HEK293 (cell line): ENCODE data around the gene ATP6V0E2.
"Not testable (repeated sequence)": the region's sequence is repeated elsewhere in the genome, so short reads cannot be mapped to it uniquely, and the experiment has no call there.

Source experiments
- CTCF ChIA-PET: fragments of 350-600 bp; formaldehyde crosslinking; extraction: SDS; loops from one replicate; lab custom pipeline; 2021; ENCODE audit warnings: antibody characterized with exemption; lab: Yijun Ruan, JAX
- POLR2A ChIA-PET: fragments of 300-600 bp; formaldehyde crosslinking; extraction: SDS; loops from one replicate; lab custom pipeline; 2020; ENCODE audit warnings: antibody characterized with exemption, inconsistent platforms; lab: Yijun Ruan, JAX
- H3K27ac ChIP-seq: fragments of 200-500 bp; sonication (Bioruptor generic); 2 replicates; pipeline ENCODE4 v1.5.1; 2014; ENCODE audit warnings: low read depth, low read length, control low read depth, inconsistent platforms; ENCODE audit errors: extremely low read depth
- H3K36me3 ChIP-seq, 2 experiments: fragments of 200-500 bp in 1 of 2; sonication (Bioruptor generic) in 1 of 2; 1 replicate in 1 of 2; 2 replicates in 1 of 2; pipeline ENCODE4 v1.5.1; 2014 to 2017; ENCODE audit warnings: inconsistent platforms in 2 of 2, low read length in 2 of 2; ENCODE audit not compliant: control insufficient read depth in 2 of 2, insufficient read depth in 1 of 2
- H3K4me1 ChIP-seq: fragments of 200-500 bp; sonication (Bioruptor generic); 2 replicates; pipeline ENCODE4 v1.5.1; 2014; ENCODE audit warnings: mild to moderate bottlenecking, low read length, inconsistent platforms; ENCODE audit not compliant: control insufficient read depth, insufficient read depth
- H3K4me3 ChIP-seq: 2 replicates; pipeline ENCODE4 v1.5.1; 2011; ENCODE audit warnings: low read depth, mild to moderate bottlenecking, control low read depth, low read length, moderate library complexity
- H3K9me3 ChIP-seq: fragments of 200-500 bp; sonication (Bioruptor generic); 2 replicates; pipeline ENCODE4 v1.5.1; 2014; ENCODE audit warnings: low read depth, low read length, inconsistent platforms; ENCODE audit not compliant: control insufficient read depth, insufficient read depth
- CTCF ChIP-seq: fragments of 450-650 bp; formaldehyde crosslinking; IDR thresholded peaks from 2 replicates; pipeline ENCODE4 v1.5.1; 2016; ENCODE audit warnings: missing biosample characterization, missing genetic modification characterization
- EGR2 ChIP-seq: fragments of 450-650 bp; formaldehyde crosslinking; IDR thresholded peaks from 2 replicates; pipeline ENCODE4 v1.5.1; 2016; ENCODE audit warnings: low read depth, missing biosample characterization, missing genetic modification characterization
- GLI4 ChIP-seq: fragments of 450-650 bp; formaldehyde crosslinking; IDR thresholded peaks from 2 replicates; pipeline ENCODE4 v1.5.1; 2016; ENCODE audit warnings: missing biosample characterization, missing genetic modification characterization
- OSR2 ChIP-seq: fragments of 450-650 bp; formaldehyde crosslinking; IDR thresholded peaks from 2 replicates; pipeline ENCODE4 v1.5.1; 2016; ENCODE audit warnings: missing biosample characterization, missing genetic modification characterization
- PRDM1 ChIP-seq: fragments of 450-650 bp; formaldehyde crosslinking; IDR thresholded peaks from 2 replicates; pipeline ENCODE4; 2016; ENCODE audit warnings: missing biosample characterization, missing genetic modification characterization
- SCRT1 ChIP-seq: fragments of 450-650 bp; formaldehyde crosslinking; IDR thresholded peaks from 2 replicates; pipeline ENCODE4 v1.5.1; 2016; ENCODE audit warnings: missing biosample characterization, missing genetic modification characterization, borderline replicate concordance
- SP3 ChIP-seq: fragments of 450-650 bp; formaldehyde crosslinking; IDR thresholded peaks from 2 replicates; pipeline ENCODE4 v1.5.1; 2016; ENCODE audit warnings: missing biosample characterization, missing genetic modification characterization
- TSHZ1 ChIP-seq: fragments of 450-650 bp; formaldehyde crosslinking; IDR thresholded peaks from 2 replicates; pipeline ENCODE4 v1.5.1; 2016; ENCODE audit warnings: missing biosample characterization, missing genetic modification characterization, borderline replicate concordance
- ZBTB17 ChIP-seq: fragments of 450-650 bp; formaldehyde crosslinking; IDR thresholded peaks from 2 replicates; pipeline ENCODE4 v1.5.1; 2016; ENCODE audit warnings: missing biosample characterization, missing genetic modification characterization
- ZFHX2 ChIP-seq: fragments of 450-650 bp; formaldehyde crosslinking; conservative IDR thresholded peaks from 2 replicates; pipeline ENCODE4 v1.5.1; 2016; ENCODE audit warnings: missing biosample characterization, missing genetic modification characterization
- ZNF341 ChIP-seq: fragments of 450-650 bp; formaldehyde crosslinking; IDR thresholded peaks from 2 replicates; pipeline ENCODE4; 2016; ENCODE audit warnings: low read depth, missing biosample characterization, missing genetic modification characterization
- ZNF433 ChIP-seq: fragments of 450-650 bp; formaldehyde crosslinking; IDR thresholded peaks from 2 replicates; pipeline ENCODE4 v1.5.1; 2016; ENCODE audit warnings: missing biosample characterization, missing genetic modification characterization, low read depth
- ZNF621 ChIP-seq: fragments of 450-650 bp; formaldehyde crosslinking; IDR thresholded peaks from 2 replicates; pipeline ENCODE4 v1.5.1; 2017; ENCODE audit warnings: missing biosample characterization, missing genetic modification characterization
- TF ChIP-seq, protein P1 (sequence below): fragments of 450-650 bp; formaldehyde crosslinking; IDR thresholded peaks from 2 replicates; pipeline ENCODE4 v1.5.1; 2016; ENCODE audit warnings: missing biosample characterization, missing genetic modification characterization
- TF ChIP-seq, protein P2 (sequence below): fragments of 450-650 bp; formaldehyde crosslinking; IDR thresholded peaks from 2 replicates; pipeline ENCODE4 v1.5.0; 2017; ENCODE audit warnings: missing biosample characterization, missing genetic modification characterization, borderline replicate concordance

The ATP6V0E2 gene

GRCh38 chr7:149830527-149830926 is 43.2 kb upstream of the ATP6V0E2 start:
- POLR2A ChIA-PET, CTCF ChIA-PET, H3K36me3 ChIP-seq, H3K9me3 ChIP-seq, H3K4me1 ChIP-seq, H3K4me3 ChIP-seq, H3K27ac ChIP-seq: not testable (repeated sequence)
- TF ChIP-seq EGR2 (tag by site-specific recombination) (peak; percentile 81), ZFHX2 (tag by site-specific recombination) (peak; percentile 69), SP3 (peak; percentile 67)

- H3K9me3 ChIP-seq = no peaks in the 10 kb centered on the region
- no peak overlapping the region for H3K27ac ChIP-seq
- CTCF ChIA-PET = interaction anchor here (0.6 kb wide), 1 partner anchor 420 kb away, joined by 4 read pairs; no protein-coding TSS in a partner anchor
- POLR2A ChIA-PET = no interaction called here
- H3K4me3 ChIP-seq = no peak overlapping the region
- H3K4me1 ChIP-seq = no peaks in the 10 kb centered on the region
- no peak for TF ChIP-seq GLI4 (tag by site-specific recombination)
- TF ChIP-seq ZNF341 (tag by site-specific recombination) = no peak
- TF ChIP-seq ZNF433 (tag by site-specific recombination) = no peak
- 0 out of 2 replicates have a peak, but pooled peaks have one; percentile 29 for TF ChIP-seq ZBTB17 (tag by site-specific recombination)
- no peak for TF ChIP-seq TSHZ1 (tag by site-specific recombination)
- TF ChIP-seq CTCF (tag by site-specific recombination) = no peak
- TF ChIP-seq, all 188 proteins: peak for 1
- no peaks in the 10 kb centered on the region for H3K36me3 ChIP-seq
These were observed 42.6 kb upstream of the ATP6V0E2 start for GRCh38 chr7:149830997-149831740.

- TF ChIP-seq SCRT1 (tag by site-specific recombination) (no peak), PRDM1 (peak; percentile 32; the same call in 1 of the 2 replicates), OSR2 (tag by site-specific recombination) (no peak), ZNF621 (no peak)
- TF ChIP-seq, protein P1, sequence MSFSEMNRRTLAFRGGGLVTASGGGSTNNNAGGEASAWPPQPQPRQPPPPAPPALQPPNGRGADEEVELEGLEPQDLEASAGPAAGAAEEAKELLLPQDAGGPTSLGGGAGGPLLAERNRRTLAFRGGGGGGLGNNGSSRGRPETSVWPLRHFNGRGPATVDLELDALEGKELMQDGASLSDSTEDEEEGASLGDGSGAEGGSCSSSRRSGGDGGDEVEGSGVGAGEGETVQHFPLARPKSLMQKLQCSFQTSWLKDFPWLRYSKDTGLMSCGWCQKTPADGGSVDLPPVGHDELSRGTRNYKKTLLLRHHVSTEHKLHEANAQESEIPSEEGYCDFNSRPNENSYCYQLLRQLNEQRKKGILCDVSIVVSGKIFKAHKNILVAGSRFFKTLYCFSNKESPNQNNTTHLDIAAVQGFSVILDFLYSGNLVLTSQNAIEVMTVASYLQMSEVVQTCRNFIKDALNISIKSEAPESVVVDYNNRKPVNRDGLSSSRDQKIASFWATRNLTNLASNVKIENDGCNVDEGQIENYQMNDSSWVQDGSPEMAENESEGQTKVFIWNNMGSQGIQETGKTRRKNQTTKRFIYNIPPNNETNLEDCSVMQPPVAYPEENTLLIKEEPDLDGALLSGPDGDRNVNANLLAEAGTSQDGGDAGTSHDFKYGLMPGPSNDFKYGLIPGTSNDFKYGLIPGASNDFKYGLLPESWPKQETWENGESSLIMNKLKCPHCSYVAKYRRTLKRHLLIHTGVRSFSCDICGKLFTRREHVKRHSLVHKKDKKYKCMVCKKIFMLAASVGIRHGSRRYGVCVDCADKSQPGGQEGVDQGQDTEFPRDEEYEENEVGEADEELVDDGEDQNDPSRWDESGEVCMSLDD (tag by site-specific recombination) = no peak
- TF ChIP-seq, protein P2, sequence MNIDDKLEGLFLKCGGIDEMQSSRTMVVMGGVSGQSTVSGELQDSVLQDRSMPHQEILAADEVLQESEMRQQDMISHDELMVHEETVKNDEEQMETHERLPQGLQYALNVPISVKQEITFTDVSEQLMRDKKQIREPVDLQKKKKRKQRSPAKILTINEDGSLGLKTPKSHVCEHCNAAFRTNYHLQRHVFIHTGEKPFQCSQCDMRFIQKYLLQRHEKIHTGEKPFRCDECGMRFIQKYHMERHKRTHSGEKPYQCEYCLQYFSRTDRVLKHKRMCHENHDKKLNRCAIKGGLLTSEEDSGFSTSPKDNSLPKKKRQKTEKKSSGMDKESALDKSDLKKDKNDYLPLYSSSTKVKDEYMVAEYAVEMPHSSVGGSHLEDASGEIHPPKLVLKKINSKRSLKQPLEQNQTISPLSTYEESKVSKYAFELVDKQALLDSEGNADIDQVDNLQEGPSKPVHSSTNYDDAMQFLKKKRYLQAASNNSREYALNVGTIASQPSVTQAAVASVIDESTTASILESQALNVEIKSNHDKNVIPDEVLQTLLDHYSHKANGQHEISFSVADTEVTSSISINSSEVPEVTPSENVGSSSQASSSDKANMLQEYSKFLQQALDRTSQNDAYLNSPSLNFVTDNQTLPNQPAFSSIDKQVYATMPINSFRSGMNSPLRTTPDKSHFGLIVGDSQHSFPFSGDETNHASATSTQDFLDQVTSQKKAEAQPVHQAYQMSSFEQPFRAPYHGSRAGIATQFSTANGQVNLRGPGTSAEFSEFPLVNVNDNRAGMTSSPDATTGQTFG (tag by site-specific recombination) = no peak
- ChIA-PET POLR2A (no interaction called here), CTCF (interaction anchor here (0.6 kb wide), 1 partner anchor 421 kb away, joined by 4 read pairs; no protein-coding TSS in a partner anchor)
These were observed 42.0 kb upstream of the ATP6V0E2 start for GRCh38 chr7:149831741-149832219.

More at GRCh38 chr7:149831741-149832219, 42.0 kb upstream of the ATP6V0E2 start:
- H3K4me1 ChIP-seq = no peaks in the 10 kb centered on the region
- no peak overlapping the region for H3K27ac ChIP-seq
- no peaks in the 10 kb centered on the region for H3K9me3 ChIP-seq
- H3K4me3 ChIP-seq = no peak overlapping the region
- H3K36me3 ChIP-seq = no peaks in the 10 kb centered on the region
